Loucy (cell line): ENCODE data around the gene ELMO3.

Experiments used
- H2AFZ ChIP-seq: fragments of 200-600 bp; sonication (generic); 2 replicates; pipeline ENCODE4 v1.6.0; 2016; ENCODE audit warnings: antibody characterized with exemption, mild to moderate bottlenecking, low read length, moderate library complexity
- H3F3A ChIP-seq: fragments of 200-600 bp; 2 replicates; pipeline ENCODE4 v1.6.0; 2016; ENCODE audit warnings: antibody characterized with exemption, low read depth, mild to moderate bottlenecking
- H3K27me3 ChIP-seq: fragments of 200-600 bp; sonication (generic); 2 replicates; pipeline ENCODE4 v1.6.1; 2014; ENCODE audit warnings: low read length, mild to moderate bottlenecking; ENCODE audit not compliant: insufficient read depth, poor library complexity, severe bottlenecking
- H3K36me3 ChIP-seq: fragments of 200-600 bp; sonication (generic); 2 replicates; pipeline ENCODE4 v1.6.1; 2016; ENCODE audit warnings: low read length; ENCODE audit not compliant: insufficient read depth
- H3K4me1 ChIP-seq: fragments of 200-600 bp; sonication (generic); 2 replicates; pipeline ENCODE4 v1.5.1; 2014; ENCODE audit warnings: low read length, mild to moderate bottlenecking; ENCODE audit not compliant: insufficient read depth, poor library complexity, severe bottlenecking
- H3K4me2 ChIP-seq: fragments of 200-600 bp; sonication (generic); 2 replicates; pipeline ENCODE4 v1.6.0; 2014; ENCODE audit warnings: antibody characterized with exemption, low read length, low read depth, mild to moderate bottlenecking; ENCODE audit not compliant: poor library complexity, severe bottlenecking
- H3K4me3 ChIP-seq: fragments of 200-600 bp; sonication (generic); 2 replicates; pipeline ENCODE4 v1.5.1; 2014; ENCODE audit warnings: low read length, mild to moderate bottlenecking, mixed read lengths; ENCODE audit not compliant: poor library complexity, severe bottlenecking
- H3K79me2 ChIP-seq: fragments of 200-600 bp; sonication (generic); 2 replicates; pipeline ENCODE4 v1.6.1; 2014; ENCODE audit warnings: low read length; ENCODE audit not compliant: insufficient read depth
- H3K9ac ChIP-seq: fragments of 200-600 bp; sonication (generic); 2 replicates; pipeline ENCODE4 v1.6.0; 2014; ENCODE audit warnings: mild to moderate bottlenecking, low read depth, low read length, moderate library complexity; ENCODE audit not compliant: poor library complexity, severe bottlenecking
- H3K9me2 ChIP-seq: fragments of 200-600 bp; sonication (generic); replicated peaks from 2 replicates; pipeline ENCODE4 v1.6.1; 2016; ENCODE audit warnings: low read depth, low read length, mixed read lengths
- H3K9me3 ChIP-seq: fragments of 200-600 bp; sonication (generic); 2 replicates; pipeline ENCODE4 v1.6.1; 2014; ENCODE audit warnings: mild to moderate bottlenecking, antibody characterized with exemption, low read length, low read depth; ENCODE audit not compliant: insufficient read depth
- H4K20me1 ChIP-seq: fragments of 200-600 bp; sonication (generic); 2 replicates; pipeline ENCODE4 v1.6.0; 2014; ENCODE audit warnings: antibody characterized with exemption, low read length, mild to moderate bottlenecking; ENCODE audit not compliant: insufficient read depth, poor library complexity, severe bottlenecking
- CTCF ChIP-seq: fragments of 200-600 bp; sonication (generic); conservative IDR thresholded peaks from 2 replicates; pipeline ENCODE4 v1.5.1; 2014; ENCODE audit warnings: mild to moderate bottlenecking, antibody characterized with exemption, low read length
- EZH2phosphoT487 ChIP-seq: fragments of 200-600 bp; IDR thresholded peaks from 2 replicates; pipeline ENCODE4 v1.6.1; 2018; ENCODE audit warnings: antibody characterized with exemption, mild to moderate bottlenecking, moderate library complexity, borderline replicate concordance

The ELMO3 gene

DNA sequence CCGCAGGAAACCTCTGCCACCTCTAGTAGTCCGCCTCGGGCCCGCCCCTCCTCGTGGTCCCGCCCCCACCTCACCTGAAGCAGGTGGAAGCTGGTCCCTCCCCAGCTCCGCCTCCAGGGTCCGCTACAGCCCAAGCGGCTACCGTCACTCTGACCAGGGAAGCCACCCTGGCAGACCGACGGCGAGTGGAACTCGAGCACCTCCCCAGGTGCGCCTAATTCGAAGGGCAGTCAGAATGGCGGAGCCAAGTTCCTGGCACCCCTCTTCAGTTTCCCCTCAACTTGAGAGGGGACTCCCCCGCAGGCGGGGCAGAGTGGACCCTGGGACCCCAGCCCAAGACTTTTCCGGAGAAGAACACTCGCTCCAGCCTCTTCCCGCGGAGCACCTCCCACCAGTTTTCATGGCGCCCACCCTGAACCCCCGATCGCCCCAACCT lies 47.8 kb downstream of the ELMO3 start:
- H3K9me2 ChIP-seq, result no peaks in the 10 kb centered on the region
- peak overlapping the region; percentile 86 for H2AFZ ChIP-seq
- TF ChIP-seq CTCF, result no peak
- TF ChIP-seq EZH2phosphoT487, result no peak
- H3K27me3 ChIP-seq, result no peaks in the 10 kb centered on the region
- H3K4me1 ChIP-seq, result peaks cover 71% of the 10 kb centered on the region
- H3F3A ChIP-seq, result peaks cover 8% of the 10 kb centered on the region
- peak overlapping the region; percentile 99 for H3K4me2 ChIP-seq
- peak overlapping the region; percentile 88 for H3K4me3 ChIP-seq
- H3K79me2 ChIP-seq, result peaks cover 40% of the 10 kb centered on the region; the same call in 1 of the 2 replicates
- H3K36me3 ChIP-seq, result no peaks in the 10 kb centered on the region
- no peaks in the 10 kb centered on the region for H3K9me3 ChIP-seq
- H4K20me1 ChIP-seq, result peaks cover 19% of the 10 kb centered on the region
- peak overlapping the region; percentile 83 for H3K9ac ChIP-seq

DNA sequence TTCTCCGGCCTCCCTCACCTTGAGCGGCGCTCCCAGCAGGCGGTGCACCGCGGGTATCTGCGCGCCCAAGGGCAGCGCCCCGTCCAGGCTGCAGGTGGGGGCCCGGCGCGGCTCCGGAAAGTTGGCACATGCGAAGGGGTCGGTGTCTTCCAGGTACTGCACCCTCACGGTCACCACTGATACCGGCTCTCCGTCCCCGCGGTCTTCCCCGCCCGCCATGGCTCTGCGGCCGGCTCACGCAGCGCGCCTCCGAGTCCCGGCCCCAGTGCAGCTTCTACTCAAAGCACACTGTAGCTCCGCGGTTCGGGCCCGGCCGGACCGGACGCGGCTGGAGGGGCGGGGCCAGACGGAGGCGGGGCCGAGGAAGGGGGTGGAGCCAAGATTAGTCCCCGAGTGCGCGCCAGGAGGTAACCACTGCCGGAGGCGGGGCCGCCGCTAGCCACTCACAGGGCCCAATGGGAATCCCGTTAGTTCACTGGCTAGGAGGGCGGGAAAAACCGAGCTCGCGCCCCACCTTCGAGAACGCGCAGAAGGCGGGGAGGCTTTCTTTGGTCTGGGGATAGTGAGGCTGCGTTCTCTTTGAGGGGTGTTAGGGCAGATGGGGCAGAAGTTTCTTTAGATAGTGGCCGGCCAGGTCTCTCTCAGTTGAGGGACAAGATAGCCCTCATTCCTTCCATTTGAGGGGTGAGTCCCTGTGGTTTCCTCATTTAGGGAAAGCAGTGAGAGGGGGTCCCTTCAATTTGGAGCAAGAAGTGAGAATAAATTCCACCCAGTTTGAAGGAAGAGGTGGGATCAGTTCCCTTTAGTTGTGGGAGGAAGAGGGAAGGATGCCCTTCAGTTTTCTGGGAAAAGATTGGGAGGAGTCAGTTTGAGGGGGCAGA lies 48.5 kb downstream of the ELMO3 start, which contains the start of gene FHOD1:
TSS of gene FHOD1 (minus strand) at position 290 of the 881 bp plus-strand sequence. CDS start at position 219, 71 bp downstream.
- TF ChIP-seq EZH2phosphoT487 (no peak), CTCF (no peak)
- peaks cover 8% of the 10 kb centered on the region for H3F3A ChIP-seq
- H2AFZ ChIP-seq, result peak within 1 kb of the TSS; percentile 86

GRCh38 chr16:67248073-67248400 lies 49.1 kb downstream of the ELMO3 start:
- no peaks in the 10 kb centered on the region for H3K36me3 ChIP-seq
- peaks cover 8% of the 10 kb centered on the region for H3F3A ChIP-seq
- H4K20me1 ChIP-seq, result peaks cover 19% of the 10 kb centered on the region
- H3K9ac ChIP-seq, result peak overlapping the region; percentile 83
- no peaks in the 10 kb centered on the region for H3K27me3 ChIP-seq
- H3K4me1 ChIP-seq, result peaks cover 61% of the 10 kb centered on the region
- no peaks in the 10 kb centered on the region for H3K9me3 ChIP-seq
- H3K79me2 ChIP-seq, result peaks cover 29% of the 10 kb centered on the region; the same call in 1 of the 2 replicates
- no peak for TF ChIP-seq EZH2phosphoT487
- no peak for TF ChIP-seq CTCF
- peak overlapping the region; percentile 99 for H3K4me2 ChIP-seq
- no peaks in the 10 kb centered on the region for H3K9me2 ChIP-seq
- H2AFZ ChIP-seq, result peak overlapping the region; percentile 86
- H3K4me3 ChIP-seq, result peak overlapping the region; percentile 88

More for the DNA sequence above, 48.5 kb downstream of the ELMO3 start, which contains the start of gene FHOD1:
- Histone ChIP-seq H3K9me3 (no peaks in the 10 kb centered on the region), H3K36me3 (no peaks in the 10 kb centered on the region), H3K4me2 (peak within 1 kb of the TSS; percentile 99), H3K4me3 (peak within 1 kb of the TSS; percentile 88), H3K9me2 (no peaks in the 10 kb centered on the region), H3K27me3 (no peaks in the 10 kb centered on the region), H4K20me1 (peaks cover 19% of the 10 kb centered on the region), H3K4me1 (peaks cover 64% of the 10 kb centered on the region), H3K79me2 (peaks cover 33% of the 10 kb centered on the region; the same call in 1 of the 2 replicates), H3K9ac (peak within 1 kb of the TSS; percentile 83)
